Activated effector memory CD4-positive, alpha-beta T cell treated with anti-CD3 and anti-CD28 coated beads, Interleukin-2, amount 50 U/mL, for 16 hours (primary cell): ENCODE measurements around the gene MRPL45.

ENCODE experiments used
- DNase-seq: peaks from one replicate; pipeline ENCODE4 v3.0.0-alpha.2; 2020

Gene MRPL45

GRCh38 chr17:38349097-38349730, 52.2 kb downstream of the MRPL45 start:
- DNase-seq = peak; percentile 93

GRCh38 chr17:38350035-38350434, 53.1 kb downstream of the MRPL45 start:
- DNase-seq = peak; percentile 28

DNA sequence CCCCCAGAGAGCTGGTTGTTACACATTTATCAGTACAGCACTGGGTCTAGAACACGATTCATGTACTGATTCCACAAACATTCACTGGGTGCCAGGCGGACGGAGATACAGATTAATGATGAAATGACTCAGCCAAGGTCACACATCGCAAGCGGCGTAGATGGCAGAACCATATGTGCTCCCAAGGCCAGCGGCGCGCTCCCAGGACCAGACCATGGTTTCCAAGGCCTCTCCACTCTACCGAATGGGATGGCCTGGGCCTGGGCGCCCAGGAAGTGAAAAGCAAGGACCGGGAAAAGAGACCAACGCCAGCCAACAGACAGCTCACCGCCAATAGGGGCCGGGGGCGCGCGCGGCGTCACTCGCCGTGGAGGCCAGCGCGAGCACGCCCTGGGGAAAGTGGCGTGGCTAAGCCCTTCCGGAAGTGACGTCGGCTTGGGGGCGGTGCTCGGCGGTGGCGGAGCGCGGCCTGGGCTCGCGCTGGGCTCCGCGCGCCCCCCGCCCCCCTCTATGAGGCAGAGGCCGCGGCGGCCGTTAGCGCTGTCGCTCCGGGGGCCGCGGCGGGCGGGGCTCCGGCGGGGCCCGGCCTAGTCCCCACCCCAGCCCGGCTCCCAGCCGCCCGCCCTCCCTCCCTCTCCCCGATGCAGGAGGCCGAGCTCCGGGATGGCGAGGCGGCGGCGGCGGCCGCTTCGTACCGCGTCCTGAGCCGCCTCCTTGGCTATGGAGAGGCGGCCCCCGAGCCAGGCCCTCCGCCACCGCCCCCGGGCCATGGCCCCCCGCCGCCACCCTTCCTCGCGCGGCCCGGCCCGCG, 54.6 kb downstream of the MRPL45 start, which contains the start of gene SOCS7:
SOCS7 (plus strand) TSS at position 433 of the 811 bp plus-strand sequence; CDS start at position 642, 209 bp downstream.
- peak; percentile 97 for DNase-seq

DNA sequence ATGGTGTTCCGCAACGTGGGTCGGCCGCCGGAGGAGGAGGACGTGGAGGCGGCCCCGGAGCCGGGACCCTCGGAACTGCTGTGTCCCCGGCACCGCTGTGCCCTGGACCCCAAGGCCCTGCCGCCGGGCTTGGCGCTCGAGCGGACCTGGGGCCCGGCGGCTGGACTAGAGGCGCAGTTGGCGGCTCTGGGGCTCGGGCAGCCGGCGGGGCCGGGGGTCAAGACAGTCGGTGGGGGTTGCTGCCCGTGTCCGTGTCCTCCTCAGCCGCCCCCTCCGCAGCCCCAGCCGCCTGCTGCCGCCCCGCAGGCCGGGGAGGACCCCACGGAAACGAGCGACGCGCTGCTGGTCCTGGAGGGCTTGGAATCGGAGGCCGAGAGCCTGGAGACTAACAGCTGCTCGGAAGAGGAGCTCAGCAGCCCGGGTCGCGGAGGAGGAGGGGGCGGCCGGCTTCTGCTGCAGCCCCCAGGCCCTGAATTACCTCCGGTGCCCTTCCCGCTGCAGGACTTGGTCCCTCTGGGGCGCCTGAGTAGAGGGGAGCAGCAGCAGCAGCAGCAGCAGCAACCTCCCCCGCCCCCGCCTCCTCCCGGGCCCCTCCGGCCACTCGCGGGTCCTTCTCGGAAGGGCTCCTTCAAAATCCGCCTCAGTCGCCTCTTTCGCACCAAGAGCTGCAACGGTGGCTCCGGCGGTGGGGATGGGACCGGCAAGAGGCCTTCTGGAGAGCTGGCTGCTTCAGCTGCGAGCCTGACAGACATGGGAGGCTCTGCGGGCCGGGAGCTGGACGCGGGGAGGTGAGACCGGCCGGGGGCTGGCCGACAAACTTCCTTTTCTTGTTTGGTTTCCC, 55.5 kb downstream of the MRPL45 start:
- DNase-seq = peak; percentile 67

DNA sequence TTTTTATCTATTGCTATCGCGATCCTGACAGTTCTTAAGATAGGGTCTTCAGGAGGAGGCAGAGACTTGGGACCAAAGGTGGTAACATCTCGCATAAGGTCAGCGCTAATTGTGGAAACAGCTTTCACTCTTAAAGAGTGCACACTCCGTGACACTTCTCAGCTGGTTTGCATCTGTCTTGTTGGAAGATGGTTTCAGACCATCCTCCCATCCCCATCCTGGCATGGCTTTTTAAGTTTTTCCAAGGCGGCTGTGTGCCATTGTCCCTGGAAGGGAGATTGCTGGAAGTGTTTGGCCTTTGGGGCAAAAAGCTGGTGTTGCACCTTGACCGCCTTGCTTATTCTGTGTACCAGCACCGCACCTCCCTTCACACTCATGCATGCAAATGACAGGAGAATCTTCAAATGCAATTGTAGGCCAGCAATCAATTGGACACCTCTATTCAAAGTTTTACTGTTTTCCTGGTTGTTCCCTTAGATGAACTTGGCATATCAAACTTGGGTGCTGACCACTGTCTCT, 56.2 kb downstream of the MRPL45 start:
- no peak for DNase-seq

GRCh38 chr17:38353668-38354067, 56.7 kb downstream of the MRPL45 start:
- DNase-seq = no peak

- DNase-seq = no peak
Measured at GRCh38 chr17:38354466-38354865, 57.5 kb downstream of the MRPL45 start.

DNA sequence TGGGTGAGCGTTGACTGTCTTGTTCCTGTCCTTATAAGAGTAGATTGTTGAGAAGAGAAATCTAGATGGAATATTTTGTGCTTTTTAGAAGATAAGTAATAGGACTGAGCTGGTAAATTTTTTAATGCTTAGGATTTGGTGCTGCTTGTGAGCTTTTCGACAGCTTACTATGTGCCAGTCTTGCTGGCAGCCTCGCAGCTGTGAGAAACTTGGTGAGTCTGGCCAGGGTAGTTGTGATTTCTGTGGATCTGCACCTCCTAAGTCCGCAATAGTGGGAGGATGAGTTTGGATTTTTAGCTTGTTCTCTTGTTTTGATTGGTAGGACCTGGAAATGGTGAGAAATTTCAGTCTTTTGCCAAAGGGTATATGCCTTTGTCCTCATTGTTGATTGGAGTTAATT, 58.3 kb downstream of the MRPL45 start:
- no peak for DNase-seq

DNA sequence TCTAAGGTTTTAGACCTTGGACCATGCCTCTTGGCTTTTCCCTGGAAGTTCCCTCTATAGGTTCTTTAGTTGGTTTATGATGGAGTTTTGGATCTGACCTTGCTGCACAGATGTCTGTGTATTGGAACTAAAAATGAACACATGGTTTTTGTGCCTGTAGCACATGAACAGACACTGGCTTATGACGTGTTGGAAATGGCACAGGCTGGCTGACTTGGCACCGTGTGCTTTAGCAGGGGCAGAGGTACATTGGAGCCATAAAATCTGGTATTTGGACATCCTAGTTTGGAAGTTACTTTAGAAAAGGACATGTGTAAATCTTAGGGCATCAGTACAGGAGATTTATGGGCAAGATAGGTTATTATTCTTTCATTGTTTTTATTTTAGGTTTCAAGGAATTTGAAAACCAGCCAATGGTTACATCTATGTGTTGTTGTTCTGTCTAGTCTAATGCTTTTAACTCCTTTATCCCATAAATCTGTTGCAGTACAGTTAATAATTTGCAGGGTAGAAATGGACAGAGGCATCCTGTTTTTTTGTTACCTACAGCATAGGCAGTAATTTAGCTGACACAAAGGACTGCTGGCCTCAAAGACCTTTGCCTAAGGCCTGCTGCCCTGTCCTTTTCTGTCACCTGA, 60.6 kb downstream of the MRPL45 start:
- no peak for DNase-seq

- no peak for DNase-seq
Measured at GRCh38 chr17:38358586-38359513, 61.9 kb downstream of the MRPL45 start.

DNA sequence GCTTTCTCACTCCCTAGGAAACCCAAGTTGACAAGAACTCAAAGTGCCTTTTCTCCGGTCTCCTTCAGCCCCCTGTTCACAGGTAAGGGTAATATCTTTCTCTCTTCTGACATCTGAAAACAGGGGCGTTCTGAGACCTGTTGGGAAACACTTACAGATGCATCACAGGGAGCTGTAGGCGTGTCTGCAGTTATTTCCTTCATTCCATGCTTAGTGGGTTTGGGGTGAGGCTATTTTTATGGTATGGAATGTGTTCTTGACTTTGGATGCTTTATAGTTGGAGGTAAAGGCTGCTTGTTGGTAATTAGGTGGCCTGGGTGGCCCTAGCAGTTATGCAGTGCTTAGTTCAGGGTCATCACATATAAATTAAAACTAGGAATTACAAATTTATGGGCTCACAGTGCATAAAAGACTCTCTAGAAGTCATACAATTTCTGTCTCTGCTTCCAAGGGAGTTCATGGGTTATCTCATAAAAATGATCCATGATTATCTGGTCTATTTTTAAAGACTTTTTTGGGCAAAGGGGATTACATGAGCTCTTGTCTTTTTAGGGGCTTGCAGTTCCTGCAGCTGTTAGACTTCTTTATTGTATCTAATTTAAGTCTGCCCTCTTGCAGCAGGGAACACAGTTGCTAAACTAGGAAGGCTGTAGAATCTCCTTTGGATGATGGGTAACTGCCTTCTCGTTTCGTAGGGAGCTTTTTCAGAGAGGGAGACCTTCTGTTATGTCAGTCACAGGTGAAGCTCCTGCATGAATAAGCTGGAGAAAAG, 64.9 kb downstream of the MRPL45 start:
- no peak for DNase-seq

DNA sequence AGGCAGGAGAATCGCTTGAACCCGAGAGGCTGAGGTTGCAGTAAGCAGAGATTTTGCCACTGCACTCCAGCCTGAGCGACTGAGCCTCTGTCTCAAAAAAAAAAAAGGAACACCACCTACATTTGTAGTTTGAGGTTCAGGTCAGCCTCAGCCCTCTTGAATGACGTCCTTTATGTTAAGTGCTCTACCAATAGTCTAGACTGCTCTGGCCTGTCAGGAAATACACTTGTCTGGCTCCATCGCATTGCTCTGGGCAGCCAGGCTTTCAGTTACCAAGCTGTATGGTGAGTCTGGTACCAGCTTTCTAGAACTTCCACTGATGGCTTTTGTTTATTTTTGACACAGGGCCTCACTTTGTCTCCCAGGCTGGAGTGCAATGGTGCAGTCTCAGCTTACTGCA, 66.0 kb downstream of the MRPL45 start:
- DNase-seq = no peak

DNA sequence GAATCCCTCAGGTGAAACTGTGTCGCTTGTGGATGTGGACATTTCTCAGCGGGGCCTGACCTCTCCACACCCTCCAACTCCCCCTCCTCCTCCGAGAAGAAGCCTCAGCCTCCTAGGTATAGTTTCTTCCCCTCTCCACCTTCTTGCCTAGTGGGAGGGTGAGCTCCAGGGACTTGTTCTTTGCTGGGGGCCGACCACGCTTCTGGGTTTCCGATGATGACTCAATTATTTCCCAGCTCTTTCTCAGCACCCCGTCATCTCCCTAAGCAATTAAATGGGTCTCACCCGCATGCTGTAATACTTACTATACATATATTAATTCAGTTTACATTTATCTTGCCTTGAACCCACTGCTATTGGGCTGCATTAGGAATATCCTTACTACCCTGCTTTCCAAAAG, 67.8 kb downstream of the MRPL45 start:
- no peak for DNase-seq

DNA sequence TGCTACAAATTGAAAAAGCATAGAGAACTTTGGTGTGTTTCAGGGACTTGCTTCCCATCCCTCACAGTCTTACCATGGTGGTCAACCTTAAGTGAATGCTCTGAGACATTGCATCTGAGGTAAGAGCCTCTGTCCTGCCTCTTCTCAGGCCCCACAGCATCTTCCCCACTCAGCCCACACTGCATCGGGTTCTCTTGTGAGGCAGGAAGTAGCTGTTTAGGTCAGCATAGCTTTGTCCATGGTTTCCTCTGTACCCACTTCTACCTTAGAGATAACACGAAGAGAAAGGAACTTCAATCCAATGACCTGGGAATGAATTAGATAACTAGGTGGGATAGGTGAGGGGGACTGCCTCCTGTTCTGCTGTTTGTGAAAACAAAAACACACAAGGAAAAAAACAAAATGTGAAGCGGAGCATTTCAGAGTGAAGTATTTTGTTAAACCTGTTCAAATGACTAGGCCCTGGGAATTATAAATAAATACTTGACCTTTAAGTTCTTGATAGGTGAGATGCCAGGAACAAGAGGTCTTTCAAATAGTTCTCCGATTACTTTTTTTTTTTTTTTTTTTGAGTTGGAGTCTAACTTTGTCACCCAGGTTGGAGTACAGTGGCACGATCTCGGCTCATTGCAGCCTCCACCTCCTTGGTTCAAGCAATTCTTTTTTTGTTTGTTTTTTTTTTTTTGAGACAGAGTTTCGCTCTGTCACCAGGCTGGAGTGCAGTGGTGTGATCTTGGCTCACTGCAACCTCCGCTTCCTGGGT, 72.3 kb downstream of the MRPL45 start:
- DNase-seq = no peak
